Stimulated activated memory B cell treated with anti-CD40 and anti-IgM and Interleukin-4, amounts not matched to agents 10 μg/mL and 1 μg/mL and 100 μg/mL, for 72 hours (primary cell): ENCODE results near the gene ZSWIM4.
"Not testable (repeated sequence)": the region's sequence is repeated elsewhere in the genome, so short reads cannot be mapped to it uniquely, and the experiment has no call there.

ENCODE experiments used
- ATAC-seq: fragments of 150-1000 bp; cut with Tn5 transposase; 2 replicates; pipeline ENCODE4 v1.10.0; 2021
- H3K27ac Mint-ChIP-seq: one replicate; pipeline ENCODE4 v1.8.0; 2022; ENCODE audit warnings: mild to moderate bottlenecking, mixed read lengths
- H3K27me3 Mint-ChIP-seq: one replicate; pipeline ENCODE4 v1.8.0; 2022; ENCODE audit warnings: mixed read lengths
- H3K36me3 Mint-ChIP-seq: one replicate; pipeline ENCODE4 v1.8.0; 2022; ENCODE audit warnings: mixed read lengths
- H3K4me1 Mint-ChIP-seq: one replicate; pipeline ENCODE4 v1.8.0; 2022; ENCODE audit warnings: mixed read lengths
- H3K4me3 Mint-ChIP-seq: one replicate; pipeline ENCODE4 v1.8.0; 2022; ENCODE audit warnings: mild to moderate bottlenecking, moderate library complexity, mixed read lengths
- H3K9me3 Mint-ChIP-seq: one replicate; pipeline ENCODE4 v1.8.0; 2022; ENCODE audit warnings: mixed read lengths

Gene ZSWIM4

GRCh38 chr19:13794757-13795589, at the start of gene ZSWIM4:
ZSWIM4 (plus strand) TSS chr19:13795443; CDS start chr19:13795649, 206 bp downstream.
- Mint-ChIP-seq H3K27me3 (no peaks in the 10 kb centered on the region), H3K4me1 (peaks cover 44% of the 10 kb centered on the region), H3K36me3 (peaks cover 4% of the 10 kb centered on the region), H3K4me3 (peak within 1 kb of the TSS; percentile 95), H3K9me3 (no peaks in the 10 kb centered on the region), H3K27ac (peak within 1 kb of the TSS; percentile 77)
- ATAC-seq, result peak; percentile 98

DNA sequence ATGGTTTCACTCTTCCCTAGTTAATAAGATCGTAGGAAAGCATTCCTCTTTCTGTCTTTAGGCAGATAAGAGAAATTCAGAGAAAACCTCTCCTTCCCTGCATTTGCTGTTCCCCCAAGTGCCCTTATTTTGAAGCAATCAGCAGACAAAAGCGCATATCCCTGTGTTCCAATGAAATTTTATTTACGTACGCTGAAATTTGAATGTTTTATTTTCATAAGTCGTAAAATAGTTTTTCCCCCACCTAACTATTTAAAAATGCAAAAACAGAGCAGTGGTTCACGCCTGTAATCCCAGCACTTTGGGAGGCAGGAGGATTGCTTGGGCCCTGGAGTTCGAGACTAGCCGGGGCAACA, 48.2 kb upstream of the ZSWIM4 start:
- H3K4me3 Mint-ChIP-seq, result peak overlapping the region; percentile 83
- no peaks in the 10 kb centered on the region for H3K27me3 Mint-ChIP-seq
- H3K36me3 Mint-ChIP-seq, result peaks cover 6% of the 10 kb centered on the region
- no peak for ATAC-seq
- H3K4me1 Mint-ChIP-seq, result peaks cover 43% of the 10 kb centered on the region
- no peaks in the 10 kb centered on the region for H3K9me3 Mint-ChIP-seq
- peak overlapping the region; percentile 87 for H3K27ac Mint-ChIP-seq

- ATAC-seq, result no peak
- Mint-ChIP-seq H3K9me3 (no peaks in the 10 kb centered on the region), H3K27ac (peak overlapping the region; percentile 87), H3K4me1 (peaks cover 43% of the 10 kb centered on the region), H3K27me3 (no peaks in the 10 kb centered on the region), H3K36me3 (peaks cover 13% of the 10 kb centered on the region), H3K4me3 (peak overlapping the region; percentile 83)
Observed at GRCh38 chr19:13748169-13748828, 46.9 kb upstream of the ZSWIM4 start.

DNA sequence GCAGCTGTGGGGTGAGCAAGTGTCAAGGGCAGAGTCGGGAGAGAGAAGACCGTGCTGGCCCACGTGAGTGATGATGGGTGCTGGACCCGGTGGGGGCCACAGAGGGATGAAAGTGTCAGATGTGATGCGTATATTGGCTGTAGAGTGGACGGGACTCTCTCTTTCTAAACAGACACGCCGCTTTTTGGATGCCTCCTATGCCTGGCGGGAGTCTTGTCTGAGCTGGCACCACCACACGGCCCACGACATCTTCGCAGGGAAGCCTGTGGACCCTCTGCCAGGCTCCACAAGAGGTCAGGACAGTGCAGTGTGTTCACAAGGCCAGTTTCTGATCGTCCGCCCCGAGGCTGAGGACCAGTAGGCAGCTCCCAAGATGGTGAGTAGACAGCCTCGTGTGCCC, 43.8 kb upstream of the ZSWIM4 start:
- H3K4me3 Mint-ChIP-seq, result no peak overlapping the region
- peaks cover 43% of the 10 kb centered on the region for H3K4me1 Mint-ChIP-seq
- H3K27me3 Mint-ChIP-seq, result no peaks in the 10 kb centered on the region
- no peak for ATAC-seq
- peaks cover 30% of the 10 kb centered on the region for H3K36me3 Mint-ChIP-seq
- H3K9me3 Mint-ChIP-seq, result no peaks in the 10 kb centered on the region
- H3K27ac Mint-ChIP-seq, result no peak overlapping the region

- H3K9me3 Mint-ChIP-seq, H3K4me3 Mint-ChIP-seq, H3K27ac Mint-ChIP-seq, ATAC-seq, H3K27me3 Mint-ChIP-seq: not testable (repeated sequence)
- H3K4me1 Mint-ChIP-seq, result peaks cover 26% of the 10 kb centered on the region
- peaks cover 50% of the 10 kb centered on the region for H3K36me3 Mint-ChIP-seq
Observed at GRCh38 chr19:13753622-13754021, 41.6 kb upstream of the ZSWIM4 start.

DNA sequence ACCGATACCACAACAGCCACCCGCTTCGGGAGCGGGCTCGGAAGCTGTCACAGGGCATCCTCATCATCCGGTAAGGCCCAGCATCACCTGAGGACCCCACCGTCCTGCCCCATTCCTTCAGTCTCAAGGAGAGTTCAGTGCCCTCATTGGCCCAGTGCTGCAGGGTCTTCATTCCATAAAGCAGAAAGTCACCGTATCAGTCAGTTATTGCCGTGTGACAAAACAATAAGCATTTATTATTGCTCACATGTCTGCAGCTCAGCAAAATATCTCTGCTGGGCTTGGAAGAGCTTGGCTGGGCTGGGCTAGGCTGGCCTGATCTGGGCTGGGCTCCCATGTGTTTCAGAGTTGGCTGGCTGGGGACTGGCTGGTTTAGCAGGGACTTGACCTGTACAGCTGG, 39.0 kb upstream of the ZSWIM4 start:
- Mint-ChIP-seq H3K36me3 (peaks cover 50% of the 10 kb centered on the region), H3K27me3 (no peaks in the 10 kb centered on the region), H3K27ac (no peak overlapping the region), H3K9me3 (no peaks in the 10 kb centered on the region), H3K4me3 (no peak overlapping the region), H3K4me1 (peaks cover 4% of the 10 kb centered on the region)
- no peak for ATAC-seq

DNA sequence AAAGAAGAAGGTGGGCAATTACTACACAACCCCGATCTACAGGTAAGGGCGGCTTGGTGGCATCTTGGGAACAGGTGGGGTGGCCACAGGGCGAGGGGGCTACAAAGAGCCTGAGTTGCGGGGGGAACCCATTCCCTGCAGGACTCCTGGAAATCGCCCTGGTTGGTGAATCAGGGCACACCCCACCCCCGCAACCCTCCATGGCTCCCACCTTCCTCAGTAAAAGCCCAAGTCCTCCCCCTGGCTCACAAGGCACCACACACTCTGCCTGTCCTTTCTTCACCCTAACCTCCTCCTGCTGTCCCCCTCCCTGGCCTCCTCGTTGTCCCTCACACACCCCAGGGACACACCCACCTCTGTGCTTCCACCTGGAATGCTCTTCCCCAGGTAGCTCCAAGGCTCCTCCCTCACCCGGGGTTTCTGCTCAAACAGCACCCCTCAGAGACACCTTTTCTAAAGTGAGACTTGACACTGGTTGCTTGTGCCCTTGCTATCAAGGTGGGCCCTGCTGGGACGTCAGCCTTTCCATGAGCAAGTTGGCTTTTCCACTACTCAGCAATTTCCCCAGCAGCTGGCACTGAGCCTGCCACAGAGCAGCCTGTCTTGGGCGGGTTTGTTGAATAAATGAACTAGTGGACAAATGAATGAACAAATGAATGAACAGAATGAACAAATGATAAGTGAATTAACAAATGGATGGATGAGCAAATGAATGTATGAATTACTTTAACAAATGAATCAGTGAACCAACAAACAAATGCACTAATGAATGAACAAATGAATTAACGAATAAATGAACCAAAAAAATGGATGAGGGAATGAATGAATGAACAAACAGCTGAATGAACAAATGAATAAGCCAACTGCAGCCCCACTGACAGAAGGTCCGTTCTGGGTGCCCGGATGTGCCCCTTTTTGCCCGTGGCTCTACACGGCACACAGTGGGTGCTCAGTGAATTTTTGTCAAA, 37.2 kb upstream of the ZSWIM4 start:
- no peak overlapping the region for H3K4me3 Mint-ChIP-seq
- peaks cover 51% of the 10 kb centered on the region for H3K36me3 Mint-ChIP-seq
- H3K27ac Mint-ChIP-seq, result no peak overlapping the region
- no peaks in the 10 kb centered on the region for H3K27me3 Mint-ChIP-seq
- H3K9me3 Mint-ChIP-seq, result no peaks in the 10 kb centered on the region
- no peak for ATAC-seq
- no peaks in the 10 kb centered on the region for H3K4me1 Mint-ChIP-seq

GRCh38 chr19:13758795-13759194, 36.4 kb upstream of the ZSWIM4 start:
- no peak for ATAC-seq
- Mint-ChIP-seq H3K9me3 (no peaks in the 10 kb centered on the region), H3K36me3 (peaks cover 49% of the 10 kb centered on the region), H3K4me3 (no peak overlapping the region), H3K27ac (no peak overlapping the region), H3K4me1 (peaks cover 6% of the 10 kb centered on the region), H3K27me3 (no peaks in the 10 kb centered on the region)

- no peaks in the 10 kb centered on the region for H3K27me3 Mint-ChIP-seq
- ATAC-seq, result no peak
- H3K4me1 Mint-ChIP-seq, result peaks cover 24% of the 10 kb centered on the region
- H3K36me3 Mint-ChIP-seq, result peaks cover 33% of the 10 kb centered on the region
- no peak overlapping the region for H3K4me3 Mint-ChIP-seq
- no peaks in the 10 kb centered on the region for H3K9me3 Mint-ChIP-seq
- H3K27ac Mint-ChIP-seq, result no peak overlapping the region
Observed at GRCh38 chr19:13761423-13761822, 33.8 kb upstream of the ZSWIM4 start.

DNA sequence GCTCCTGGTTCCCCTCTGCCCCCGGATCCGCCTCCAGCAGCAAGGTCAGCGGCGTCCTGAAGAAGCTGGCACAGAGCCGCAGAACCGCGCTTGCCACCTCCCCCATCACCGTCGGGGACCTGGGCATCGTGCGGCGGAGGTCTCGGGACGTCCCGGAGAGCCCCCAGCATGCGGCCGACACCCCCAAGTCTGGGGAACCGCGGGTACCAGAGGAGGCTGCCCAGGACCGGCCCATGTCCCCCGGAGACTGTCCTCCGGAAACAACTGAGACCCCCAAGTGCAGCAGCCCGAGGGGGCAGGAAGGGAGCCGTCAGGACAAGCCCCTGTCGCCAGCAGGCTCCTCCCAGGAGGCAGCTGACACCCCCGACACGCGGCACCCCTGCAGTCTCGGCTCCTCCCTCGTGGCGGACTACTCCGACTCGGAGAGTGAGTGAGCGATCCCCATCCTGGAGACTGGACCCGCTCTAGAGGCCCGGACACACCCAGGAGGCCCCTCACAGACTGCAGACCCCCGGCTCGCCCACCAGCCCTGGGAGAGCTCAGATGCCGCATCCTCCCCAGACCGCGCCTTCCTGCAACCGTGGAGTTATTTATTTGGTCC, 32.5 kb upstream of the ZSWIM4 start:
- Mint-ChIP-seq H3K27me3 (no peaks in the 10 kb centered on the region), H3K9me3 (no peaks in the 10 kb centered on the region), H3K4me3 (no peak overlapping the region), H3K36me3 (peaks cover 22% of the 10 kb centered on the region), H3K4me1 (peaks cover 26% of the 10 kb centered on the region), H3K27ac (no peak overlapping the region)
- ATAC-seq, result no peak

GRCh38 chr19:13763265-13763664, 32.0 kb upstream of the ZSWIM4 start:
- Mint-ChIP-seq H3K4me1 (peaks cover 26% of the 10 kb centered on the region), H3K36me3 (peaks cover 16% of the 10 kb centered on the region), H3K9me3 (no peaks in the 10 kb centered on the region), H3K27ac (peak overlapping the region; percentile 25), H3K27me3 (no peaks in the 10 kb centered on the region), H3K4me3 (peak overlapping the region; percentile 59)
- ATAC-seq, result no peak

DNA sequence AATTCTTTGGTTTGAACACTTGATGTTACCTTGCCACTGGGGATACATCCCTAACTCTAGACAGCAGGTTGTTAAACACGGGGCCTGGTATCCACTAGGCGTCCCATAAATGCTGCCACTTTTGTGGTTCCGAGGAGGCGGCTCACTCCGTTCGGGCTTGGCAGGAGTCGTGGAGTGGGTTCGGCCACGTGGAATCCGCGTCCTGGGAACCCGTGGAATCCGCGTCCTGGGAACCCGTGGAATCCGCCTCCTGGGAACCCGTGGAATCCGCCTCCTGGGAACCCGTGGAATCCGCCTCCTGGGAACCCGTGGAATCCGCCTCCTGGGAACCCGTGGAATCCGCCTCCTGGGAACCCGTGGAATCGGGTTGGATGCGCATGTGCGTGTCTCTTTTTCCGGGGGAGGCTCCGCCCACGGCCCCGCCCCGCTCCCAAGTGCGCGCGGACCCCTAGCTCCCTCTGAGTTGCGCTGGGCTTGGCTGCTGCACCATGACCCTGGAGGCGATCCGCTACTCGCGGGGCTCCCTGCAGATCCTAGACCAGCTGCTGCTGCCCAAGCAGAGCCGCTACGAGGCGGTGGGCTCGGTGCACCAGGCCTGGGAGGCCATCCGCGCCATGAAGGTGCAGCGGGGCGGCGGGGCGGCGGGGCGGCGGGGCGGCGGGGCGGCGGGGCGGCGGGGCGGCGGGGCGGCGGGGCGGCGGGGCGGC, 31.0 kb upstream of the ZSWIM4 start, which contains the start of gene MRI1:
MRI1 (plus strand) TSS at position 422 of the 707 bp plus-strand sequence; CDS start at position 489, 67 bp downstream.
- no peaks in the 10 kb centered on the region for H3K9me3 Mint-ChIP-seq
- peak within 1 kb of the TSS; percentile 55 for H3K27ac Mint-ChIP-seq
- ATAC-seq, result peak; percentile 83
- no peaks in the 10 kb centered on the region for H3K27me3 Mint-ChIP-seq
- peaks cover 7% of the 10 kb centered on the region for H3K36me3 Mint-ChIP-seq
- H3K4me3 Mint-ChIP-seq, result peak within 1 kb of the TSS; percentile 81
- H3K4me1 Mint-ChIP-seq, result peaks cover 26% of the 10 kb centered on the region

DNA sequence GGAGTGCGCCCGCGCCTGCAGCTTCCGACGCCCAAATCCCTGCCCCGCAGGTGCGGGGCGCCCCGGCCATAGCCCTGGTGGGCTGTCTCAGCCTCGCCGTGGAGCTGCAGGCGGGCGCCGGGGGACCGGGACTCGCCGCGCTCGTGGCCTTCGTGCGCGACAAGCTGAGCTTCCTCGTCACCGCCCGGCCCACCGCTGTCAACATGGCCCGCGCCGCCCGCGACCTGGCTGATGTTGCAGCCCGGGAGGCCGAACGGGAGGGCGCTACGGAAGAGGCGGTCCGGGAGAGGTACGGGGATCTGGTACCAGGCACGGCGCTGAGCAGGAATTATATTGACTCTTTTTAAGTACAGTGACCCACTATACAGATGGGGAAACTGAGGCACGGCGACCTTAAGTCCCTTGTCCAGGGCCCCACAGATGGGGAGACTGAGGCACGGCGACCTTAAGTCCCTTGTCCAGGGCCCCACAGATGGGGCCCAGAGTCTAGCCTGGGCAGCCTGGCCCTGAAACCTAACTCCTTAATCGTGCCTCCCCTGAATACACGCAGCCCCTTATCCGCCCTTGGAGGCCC, 30.3 kb upstream of the ZSWIM4 start:
- Mint-ChIP-seq H3K9me3 (no peaks in the 10 kb centered on the region), H3K27me3 (no peaks in the 10 kb centered on the region), H3K27ac (peak overlapping the region; percentile 55), H3K36me3 (peaks cover 7% of the 10 kb centered on the region), H3K4me1 (peaks cover 26% of the 10 kb centered on the region), H3K4me3 (peak overlapping the region; percentile 81)
- peak; percentile 77 for ATAC-seq
